ENCODE results near the gene AGAP1.

The AGAP1 gene

DNA sequence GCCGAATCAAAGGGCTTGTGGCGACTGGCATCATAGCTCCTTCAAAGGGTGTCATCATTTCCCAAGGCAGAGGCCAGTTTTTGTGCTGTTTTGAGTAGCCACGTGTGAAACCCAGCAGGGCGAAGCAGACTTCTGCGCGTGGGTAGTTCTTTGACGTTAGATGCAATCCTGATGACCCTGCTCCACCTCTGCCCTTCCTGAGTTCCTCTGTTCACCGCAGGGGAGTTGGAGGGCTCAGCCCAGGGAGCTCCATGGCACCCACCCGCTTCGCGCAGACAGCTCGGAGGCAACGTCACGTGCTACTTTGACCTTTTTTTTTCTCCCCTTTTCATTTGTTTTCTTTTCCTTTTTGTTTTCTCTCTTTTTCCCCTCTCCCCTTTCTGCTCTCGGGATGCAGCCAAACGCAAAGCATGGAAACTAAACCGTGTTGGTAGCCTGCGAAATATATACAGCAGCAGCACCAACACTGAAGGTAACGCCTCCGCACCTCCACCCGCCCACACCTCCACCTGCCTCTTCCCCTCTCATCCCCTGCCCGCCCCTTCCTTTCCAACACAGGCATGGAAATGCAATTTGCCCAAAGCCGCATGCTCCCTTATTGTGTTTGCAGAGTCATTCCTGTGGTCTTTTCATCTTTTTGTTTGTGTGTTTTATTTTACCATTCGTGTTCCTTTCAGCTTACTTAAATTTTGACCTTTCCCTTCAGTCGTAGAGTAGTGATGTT, 520.7 kb downstream of the AGAP1 start:
- no peak for DNase-seq (ENCODE audit: low read depth in 1 of 2, low spot score in 1 of 2)

DNA sequence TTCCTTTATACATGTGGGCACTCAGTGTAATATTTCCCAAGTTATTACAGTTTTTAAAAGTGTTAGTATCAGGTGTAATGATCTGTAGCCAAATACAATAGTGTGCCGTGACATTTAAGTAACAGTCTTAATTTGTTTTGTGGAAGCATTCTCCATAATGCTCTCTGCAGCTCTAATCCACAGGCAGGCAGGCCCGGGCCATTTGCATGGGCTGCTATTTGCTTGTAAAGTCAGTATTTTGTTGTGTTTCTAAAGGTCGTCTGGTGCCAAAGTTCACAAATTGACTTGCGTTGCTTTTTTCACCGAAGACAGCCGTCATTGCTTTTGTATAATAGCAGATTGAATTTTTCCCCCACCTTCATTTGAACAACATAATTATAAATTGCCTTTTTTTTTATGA, 521.3 kb downstream of the AGAP1 start:
- no peak for DNase-seq (ENCODE audit: low read depth in 1 of 2, low spot score in 1 of 2)

DNA sequence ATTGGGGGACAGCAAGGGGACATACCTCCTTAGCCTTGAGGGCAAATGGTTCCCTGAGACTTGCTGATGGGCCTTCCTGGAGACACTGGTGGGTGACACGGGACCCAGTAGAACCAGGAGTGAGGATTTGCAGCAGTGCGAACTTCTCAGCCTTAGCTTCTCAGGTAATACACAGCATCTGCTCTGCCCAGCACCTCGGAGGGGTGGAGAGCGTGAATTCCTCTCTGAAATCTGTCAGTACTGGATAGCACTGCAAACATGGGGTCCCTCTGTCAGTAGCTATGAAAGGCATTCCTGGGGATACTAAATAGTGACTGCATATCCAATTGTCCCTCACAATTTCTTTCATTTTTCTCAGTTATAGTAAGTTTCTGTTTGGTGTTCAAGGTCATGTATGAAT, 522.7 kb downstream of the AGAP1 start:
- DNase-seq (ENCODE audit: low read depth in 1 of 2, low spot score in 1 of 2), result no peak

DNA sequence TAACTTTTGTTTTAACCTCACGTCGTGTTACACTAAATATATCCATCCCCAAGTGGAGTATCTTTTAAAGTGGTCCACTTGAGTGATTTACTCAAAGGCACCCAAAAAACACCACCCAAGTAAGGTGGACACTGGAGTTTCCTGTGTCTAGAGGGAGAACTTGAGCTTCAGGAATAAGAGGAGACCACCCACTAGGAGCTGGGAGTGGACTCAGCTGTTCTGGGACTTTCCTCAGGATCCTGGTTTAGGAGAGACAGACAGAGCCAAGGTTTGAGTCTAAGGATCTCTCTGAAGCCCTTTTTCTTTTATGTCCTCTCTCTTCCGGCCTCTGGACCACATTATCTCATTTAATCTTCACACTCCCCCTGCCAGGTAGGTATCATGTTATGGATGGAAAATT, 523.6 kb downstream of the AGAP1 start:
- DNase-seq (ENCODE audit: low read depth in 1 of 2, low spot score in 1 of 2), result no peak

DNA sequence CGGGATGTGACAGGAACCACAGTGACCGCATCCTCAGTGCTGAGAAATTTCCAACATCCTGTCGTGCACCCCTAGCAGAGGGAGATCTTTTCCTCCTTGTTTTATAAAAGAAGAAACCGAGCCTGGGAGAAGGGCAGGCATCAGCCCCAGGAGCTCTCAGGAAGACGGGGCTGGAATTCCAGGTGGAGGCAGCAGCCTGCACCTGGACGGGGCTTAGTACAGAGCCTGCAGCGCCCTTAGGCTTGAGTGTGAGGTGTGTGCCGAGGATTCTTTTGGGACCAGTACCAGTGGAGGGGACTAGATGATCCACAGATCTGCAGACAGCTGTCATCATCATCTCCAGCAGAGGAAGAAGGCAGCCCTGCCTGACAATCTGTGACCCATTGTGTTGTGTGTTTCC, 525.6 kb downstream of the AGAP1 start:
- no peak for DNase-seq (ENCODE audit: low read depth in 1 of 2, low spot score in 1 of 2)

DNA sequence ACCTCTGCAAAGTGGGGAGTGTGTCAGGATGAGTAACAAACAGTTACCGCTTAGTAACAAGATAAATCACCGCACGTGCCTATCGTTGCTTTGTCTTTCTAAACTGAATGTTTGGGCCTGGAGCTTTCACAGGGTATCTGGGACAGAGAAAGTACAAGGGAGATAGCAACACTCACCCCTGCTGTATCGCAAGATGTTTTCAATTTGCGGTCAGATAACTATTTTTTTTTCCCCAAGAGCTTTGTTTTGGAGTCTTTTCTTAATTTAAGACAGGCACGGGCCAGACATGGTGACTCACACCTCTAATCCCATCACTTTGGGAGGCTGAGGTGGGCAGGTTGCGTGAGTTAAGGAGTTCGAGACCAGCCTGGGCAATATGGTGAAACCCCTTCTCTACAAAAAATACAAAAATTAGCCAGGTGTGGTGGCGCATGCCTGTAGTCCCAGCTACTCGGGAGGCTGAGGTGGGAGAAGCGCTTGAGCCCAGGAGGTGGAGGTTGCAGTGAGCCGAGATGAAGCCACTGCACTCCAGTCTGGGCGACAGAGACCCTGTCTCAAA, 527.7 kb downstream of the AGAP1 start:
- no peak for DNase-seq (ENCODE audit: low read depth in 1 of 2, low spot score in 1 of 2)

DNA sequence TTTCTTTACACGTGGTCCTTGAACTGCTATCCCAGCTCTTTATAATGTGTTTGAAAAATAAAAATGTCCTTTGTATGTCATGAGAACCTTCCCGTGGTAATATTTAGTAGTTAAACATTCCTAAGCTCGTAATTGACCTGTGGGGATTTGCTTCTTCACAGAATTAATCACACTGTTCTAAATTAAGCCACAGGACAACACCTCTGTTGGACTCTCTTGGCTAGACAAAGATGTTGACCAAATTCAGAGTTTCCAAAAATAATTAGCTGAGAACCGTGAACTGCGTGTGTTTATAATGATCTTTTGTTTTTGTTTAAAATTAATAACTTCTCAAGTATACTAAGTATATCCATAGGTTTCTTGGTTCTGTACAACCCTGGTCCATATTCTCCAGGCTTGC, 528.3 kb downstream of the AGAP1 start:
- DNase-seq (ENCODE audit: low read depth in 1 of 2, low spot score in 1 of 2), result no peak

DNA sequence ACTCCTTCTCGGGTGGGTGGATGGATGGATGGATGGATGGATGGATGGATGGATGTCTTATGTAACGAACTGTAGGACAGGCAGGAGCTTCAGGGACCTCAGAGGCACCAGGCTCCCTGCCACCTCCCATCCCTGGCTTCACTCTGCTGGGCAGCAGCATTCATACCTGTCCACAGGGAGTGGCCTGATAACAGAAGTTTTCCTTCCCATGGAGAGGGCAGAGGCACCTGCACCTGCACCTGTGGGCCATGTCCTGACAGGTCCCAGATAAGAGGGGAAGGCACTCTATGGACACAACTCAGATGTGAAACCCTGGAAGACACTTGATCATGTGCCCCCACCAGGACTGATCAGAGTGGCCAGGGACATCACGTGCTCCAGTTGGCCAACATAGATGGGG, 532.0 kb downstream of the AGAP1 start:
- no peak for DNase-seq (ENCODE audit: low read depth in 1 of 2, low spot score in 1 of 2)

DNA sequence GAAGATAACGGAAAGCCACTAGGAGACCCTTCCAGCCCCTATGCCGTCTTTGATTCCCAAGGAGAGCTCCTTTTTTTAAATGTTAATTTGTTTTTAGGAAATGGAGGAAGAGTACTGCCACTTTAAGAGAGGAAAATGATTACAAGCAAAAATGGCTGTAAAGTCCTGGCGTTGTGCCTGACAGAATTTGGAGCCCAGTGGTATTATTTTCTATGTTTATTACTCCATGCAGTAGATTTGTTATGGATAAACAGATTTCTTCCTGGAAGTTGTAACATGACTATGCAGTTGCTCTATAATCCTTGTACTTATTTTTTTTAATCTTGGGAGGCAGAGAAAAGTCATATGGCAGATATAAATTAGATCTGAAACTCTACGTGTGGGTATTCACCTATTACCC, 533.0 kb downstream of the AGAP1 start:
- no peak for DNase-seq (ENCODE audit: low read depth in 1 of 2, low spot score in 1 of 2)

DNA sequence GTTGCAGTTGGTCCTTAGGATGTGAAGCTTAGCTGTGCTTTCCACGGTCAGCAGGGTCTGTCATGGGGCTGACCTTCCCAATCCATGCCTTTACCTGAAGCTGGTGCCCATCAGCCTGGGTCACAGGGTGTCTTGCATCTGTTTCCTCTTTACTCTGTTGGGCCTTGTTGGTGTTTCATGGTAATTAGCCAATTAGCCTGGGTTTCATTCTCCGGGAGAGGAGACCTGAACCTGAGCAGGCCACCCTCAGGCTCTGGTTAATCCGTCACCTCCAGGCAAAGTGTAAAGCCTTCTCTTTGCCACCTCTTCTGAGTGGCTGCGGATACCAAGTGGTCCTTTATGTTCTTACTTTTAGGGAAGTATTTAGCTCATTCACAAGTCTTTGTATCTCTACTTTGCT, 534.2 kb downstream of the AGAP1 start:
- DNase-seq (ENCODE audit: low read depth in 1 of 2, low spot score in 1 of 2), result no peak

DNA sequence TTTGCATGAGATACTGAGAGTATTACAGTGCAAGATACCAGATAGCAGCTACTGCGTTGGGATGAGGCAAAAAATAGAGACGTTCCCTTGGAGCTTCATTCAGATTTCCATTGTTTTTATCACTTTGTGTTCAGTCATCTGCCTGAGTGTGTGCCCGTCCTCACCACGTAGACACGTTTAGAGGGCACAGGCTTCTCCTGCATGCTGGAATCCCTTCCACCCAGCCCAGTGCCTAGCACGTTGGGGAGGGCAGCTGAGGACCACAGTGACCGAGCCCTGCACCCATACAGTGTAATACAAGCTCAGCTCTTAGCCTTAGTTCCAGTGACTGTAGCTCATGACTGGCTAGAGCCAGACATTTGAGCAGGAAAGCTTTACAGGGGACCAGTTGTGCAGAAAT, 539.6 kb downstream of the AGAP1 start:
- no peak for DNase-seq (ENCODE audit: low read depth in 1 of 2, low spot score in 1 of 2)

DNA sequence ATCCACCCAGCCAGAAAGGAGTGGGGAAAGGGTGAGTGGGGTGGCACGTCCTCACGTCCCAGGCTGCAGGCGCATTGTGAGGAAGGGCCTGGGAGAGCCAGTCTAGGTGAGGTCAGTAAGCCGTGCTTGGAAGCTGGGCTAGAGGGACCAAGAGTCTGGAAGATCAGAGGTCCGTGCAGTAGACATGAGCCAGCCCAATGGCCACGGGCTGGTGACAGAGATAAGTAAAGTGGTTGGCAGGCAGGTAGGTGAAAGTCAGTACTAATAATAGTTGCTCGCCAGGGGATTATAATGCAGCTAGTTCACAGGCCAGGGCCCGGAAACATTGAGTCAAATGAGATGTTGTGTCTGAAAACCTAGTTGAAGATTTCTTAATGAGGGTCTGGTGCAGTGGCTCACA, 541.1 kb downstream of the AGAP1 start:
- no peak for DNase-seq (ENCODE audit: low read depth in 1 of 2, low spot score in 1 of 2)

DNA sequence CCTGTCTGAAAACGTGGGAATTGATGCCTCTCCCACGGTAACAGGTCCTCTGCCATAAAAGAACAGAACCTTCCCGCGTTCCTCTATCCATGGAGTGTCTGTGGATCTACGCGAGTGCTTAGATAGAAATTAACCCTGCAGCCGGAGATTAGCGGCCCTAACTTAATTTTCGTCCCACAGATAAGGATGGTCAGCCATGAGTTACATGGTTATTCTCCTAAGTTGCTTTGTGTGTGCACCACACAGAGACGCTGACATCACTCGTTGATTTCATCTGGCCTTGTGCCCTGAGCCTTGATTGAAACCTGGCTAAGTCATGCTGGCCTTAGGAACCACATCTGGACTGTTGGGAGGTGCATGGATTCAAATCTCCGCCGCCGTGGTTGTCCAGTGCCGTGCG, 542.2 kb downstream of the AGAP1 start:
- DNase-seq (ENCODE audit: low read depth in 1 of 2, low spot score in 1 of 2), result no peak

DNA sequence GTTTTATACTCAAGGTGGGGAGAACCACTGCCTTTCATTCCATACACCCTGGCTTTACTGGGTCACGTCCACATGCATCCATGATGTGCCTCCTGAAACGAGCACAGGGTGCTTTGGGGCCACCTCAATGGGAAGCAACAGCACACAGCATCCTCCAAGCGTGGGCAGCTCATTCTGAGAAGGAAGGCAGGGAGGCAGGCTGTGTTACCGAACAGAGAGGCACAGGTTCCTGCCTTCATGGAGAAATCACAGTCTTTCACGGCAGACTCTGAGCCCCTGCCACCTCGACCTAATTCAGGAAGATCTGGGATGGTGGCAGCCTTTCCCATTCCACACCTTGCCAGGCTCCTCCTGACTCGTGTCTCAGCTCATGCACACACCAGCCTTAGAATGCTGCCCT, 544.3 kb downstream of the AGAP1 start:
- no peak for DNase-seq (ENCODE audit: low read depth in 1 of 2, low spot score in 1 of 2)

DNA sequence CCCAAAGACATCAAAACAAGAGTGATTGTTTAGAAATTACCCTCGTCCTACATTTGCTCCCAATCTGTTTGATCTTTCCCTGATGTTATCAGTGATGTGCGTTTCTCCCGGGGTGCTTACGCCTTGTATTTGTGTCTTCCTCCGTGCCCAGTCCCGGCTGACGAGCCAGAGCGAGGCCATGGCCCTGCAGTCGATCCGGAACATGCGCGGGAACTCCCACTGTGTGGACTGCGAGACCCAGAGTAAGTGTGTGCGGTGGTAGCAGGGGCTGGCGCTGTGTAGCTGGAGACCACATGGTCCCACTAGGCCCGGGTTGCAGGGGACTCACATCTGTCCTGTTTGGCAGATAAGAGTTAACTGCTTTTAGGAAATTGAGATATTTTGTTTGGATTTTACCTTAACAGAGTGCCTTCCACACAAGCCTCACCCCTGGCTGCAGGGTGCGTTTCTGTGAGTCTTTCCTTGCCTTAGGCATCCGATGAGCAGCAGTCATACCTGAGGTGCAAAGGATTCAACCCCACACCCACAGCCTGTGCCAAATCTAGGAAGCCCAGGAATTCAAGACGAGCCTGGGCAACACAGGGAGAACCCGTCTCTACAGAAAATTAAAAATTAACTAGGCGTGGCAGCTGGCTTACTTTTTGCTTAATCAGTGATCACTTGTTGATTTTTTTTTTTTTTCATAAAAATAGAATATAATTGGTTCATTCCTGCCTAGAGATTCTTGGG, 546.9 kb downstream of the AGAP1 start:
- DNase-seq (ENCODE audit: low read depth in 1 of 2, low spot score in 1 of 2), result no peak

DNA sequence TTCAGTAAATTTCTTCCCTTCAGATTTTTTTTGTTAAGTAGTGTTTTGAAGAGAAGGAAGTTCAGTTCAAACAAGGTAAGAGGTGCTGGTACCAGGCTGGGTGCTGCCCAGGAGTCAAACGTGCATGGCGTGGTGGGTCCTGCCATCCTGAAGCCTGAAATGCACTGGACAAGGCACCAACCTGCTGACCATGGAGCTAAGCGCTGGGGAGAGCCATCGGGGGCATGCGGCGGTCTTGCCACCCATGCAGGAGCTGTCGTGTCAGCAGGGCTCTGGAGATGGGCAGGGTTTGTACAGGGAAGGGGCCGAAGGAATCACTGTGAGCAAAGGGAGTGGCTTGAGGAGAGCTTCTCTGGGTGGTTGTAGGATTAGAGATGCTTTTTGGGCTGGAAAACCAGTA, 547.8 kb downstream of the AGAP1 start:
- no peak for DNase-seq (ENCODE audit: low read depth in 1 of 2, low spot score in 1 of 2)

DNA sequence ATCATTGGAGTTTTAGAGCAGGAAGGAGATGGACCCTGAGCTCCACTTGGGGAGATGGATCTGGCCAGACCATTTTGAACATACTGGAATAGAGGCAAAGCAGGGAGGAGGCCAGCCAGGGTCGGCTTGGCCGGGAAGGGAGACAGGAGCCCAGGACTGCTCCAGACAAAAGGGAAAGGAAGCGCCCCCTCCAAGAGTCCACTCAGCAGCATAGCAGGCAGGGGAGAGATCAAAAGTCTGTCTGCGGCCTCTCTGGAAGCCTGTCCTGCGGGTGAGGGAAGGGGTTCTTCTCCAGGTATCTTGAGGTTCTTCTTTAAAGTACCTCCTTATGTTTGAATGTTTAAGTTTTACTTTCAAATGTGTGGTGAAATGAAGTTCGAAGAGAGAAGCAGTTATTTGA, 548.2 kb downstream of the AGAP1 start:
- no peak for DNase-seq (ENCODE audit: low read depth in 1 of 2, low spot score in 1 of 2)

DNA sequence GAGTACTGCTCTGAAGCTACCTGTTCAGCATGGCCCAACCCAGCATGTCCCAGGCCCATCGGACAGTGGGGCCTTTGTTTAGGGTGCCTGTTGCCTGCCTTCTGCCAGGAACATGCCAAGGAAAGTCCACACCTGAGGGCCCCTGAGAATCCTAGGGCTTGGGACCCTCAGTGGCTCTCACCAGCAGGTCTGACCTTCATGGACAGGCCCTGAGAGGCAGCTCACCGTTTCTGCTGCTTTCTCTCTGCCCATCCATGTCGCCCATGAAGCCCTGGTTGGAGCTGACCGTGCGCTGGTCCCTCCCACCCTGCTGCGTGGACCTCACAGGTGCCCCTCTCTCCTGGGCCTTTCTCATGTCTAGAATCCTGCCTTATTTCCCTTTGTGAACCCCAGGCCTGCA, 550.3 kb downstream of the AGAP1 start:
- DNase-seq (ENCODE audit: low read depth in 1 of 2, low spot score in 1 of 2), result no peak

DNA sequence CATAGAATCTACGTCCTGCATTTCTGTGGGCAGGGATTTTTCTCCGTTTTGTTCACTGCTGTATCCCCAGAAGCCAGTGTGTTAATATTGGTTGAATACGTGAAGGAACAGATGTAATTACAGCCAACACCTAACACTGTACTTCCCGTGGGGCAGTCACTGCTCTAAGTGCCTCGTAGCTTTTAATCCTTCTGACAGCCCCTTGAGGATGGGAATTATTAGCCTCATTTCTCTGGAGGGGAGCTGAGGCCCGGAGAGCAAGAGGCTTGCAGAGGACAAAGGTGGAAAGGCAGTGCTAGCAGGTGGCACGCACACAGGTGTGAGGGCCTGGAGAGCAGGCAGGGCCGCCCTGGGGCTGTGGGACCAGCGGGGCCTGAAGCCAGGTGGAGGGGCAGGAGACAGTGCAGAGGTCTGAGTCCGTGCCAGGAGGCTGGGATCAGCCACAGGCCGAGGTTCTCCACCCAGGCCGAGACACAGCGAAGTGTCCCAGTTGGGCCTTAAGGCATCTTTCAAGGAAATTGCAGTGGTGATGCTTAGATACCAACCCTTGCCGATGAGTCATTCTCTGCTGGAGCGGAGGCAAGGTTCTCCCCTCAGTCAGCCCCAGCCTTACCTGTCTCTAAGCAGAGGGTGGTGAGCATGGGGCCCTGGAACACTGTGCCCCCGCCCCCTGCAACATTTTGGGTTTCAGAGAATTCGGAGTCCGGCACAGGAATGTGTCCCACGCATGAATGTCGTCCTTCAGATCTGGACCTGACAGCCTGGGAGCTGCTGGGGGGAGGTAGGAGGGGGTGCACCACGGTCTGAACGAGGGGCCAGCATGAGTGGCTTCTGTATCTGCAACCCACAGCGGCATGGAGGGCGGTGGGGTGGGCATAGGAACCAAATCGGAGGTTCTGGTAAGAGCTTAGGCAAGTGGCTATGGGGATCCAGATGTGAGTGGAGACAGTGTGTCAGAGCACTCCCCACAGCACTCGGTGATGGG, 551.7 kb downstream of the AGAP1 start:
- DNase-seq (ENCODE audit: low read depth in 1 of 2, low spot score in 1 of 2), result no peak

DNA sequence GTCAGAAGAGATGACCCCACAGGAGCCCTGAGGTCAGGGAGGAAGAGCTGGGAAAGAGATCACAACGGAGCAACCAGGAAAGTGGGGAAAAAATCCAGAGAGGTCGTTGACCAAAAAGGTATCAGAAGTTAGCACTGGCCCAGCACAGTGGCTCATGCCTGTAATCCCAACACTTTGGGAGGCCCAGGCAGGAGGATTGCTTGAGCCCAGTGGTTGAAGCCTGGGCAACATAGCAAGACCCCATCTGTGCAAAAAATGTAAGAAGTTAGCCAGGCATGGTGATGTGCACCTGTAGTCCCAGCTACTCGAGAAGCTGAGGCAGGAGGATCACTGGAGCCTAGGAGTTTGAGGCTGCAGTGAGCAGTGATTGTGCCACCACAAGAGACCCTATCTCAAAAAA, 552.9 kb downstream of the AGAP1 start:
- DNase-seq (ENCODE audit: low read depth in 1 of 2, low spot score in 1 of 2), result no peak

DNA sequence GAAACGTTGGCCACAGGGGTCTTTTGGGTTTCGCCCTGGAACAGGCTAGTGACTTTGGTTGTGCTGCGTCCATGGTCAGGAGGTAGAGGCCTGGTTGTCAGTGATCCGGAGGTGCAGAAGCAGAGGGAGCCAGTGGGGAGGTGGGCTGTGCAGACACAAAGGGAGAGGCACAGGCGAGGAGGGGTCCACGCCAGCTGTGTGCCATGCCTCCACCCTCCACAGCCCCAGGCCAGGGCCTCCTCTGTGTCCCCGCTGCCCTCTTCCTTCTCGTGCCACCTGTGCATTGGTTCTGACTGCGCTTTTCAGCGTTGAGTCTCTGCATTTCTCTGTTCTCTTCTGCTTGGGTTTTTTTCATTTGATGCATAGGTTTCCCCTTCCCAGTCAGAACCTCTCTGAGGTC, 553.3 kb downstream of the AGAP1 start:
- DNase-seq (ENCODE audit: low read depth in 1 of 2, low spot score in 1 of 2), result no peak
